Astrocyte of the cerebellum (primary cell): ENCODE data around the gene COLEC11.
"Not testable (repeated sequence)": the region's sequence is repeated elsewhere in the genome, so short reads cannot be mapped to it uniquely, and the experiment has no call there.

ENCODE experiments used
- DNase-seq: peaks from one replicate; pipeline ENCODE4 v3.0.0-alpha.2; 2011; ENCODE audit warnings: low read depth
- H3K4me3 ChIP-seq: 2 replicates; pipeline ENCODE4 v1.5.1; 2011; ENCODE audit warnings: mild to moderate bottlenecking, low read depth, low read length, moderate library complexity
- in situ Hi-C: cut with HindIII; loops from 2 replicates; pipeline ENCODE4 v1.10.0; 2017; ENCODE audit warnings: low sequenced_read_pairs
- TF ChIP-seq, protein P1 (sequence below): IDR thresholded peaks from 2 replicates; pipeline ENCODE4 v1.5.1; 2012; ENCODE audit warnings: low read length, low read depth, moderate library complexity, mild to moderate bottlenecking; ENCODE audit errors: missing control alignments

Gene COLEC11

DNA sequence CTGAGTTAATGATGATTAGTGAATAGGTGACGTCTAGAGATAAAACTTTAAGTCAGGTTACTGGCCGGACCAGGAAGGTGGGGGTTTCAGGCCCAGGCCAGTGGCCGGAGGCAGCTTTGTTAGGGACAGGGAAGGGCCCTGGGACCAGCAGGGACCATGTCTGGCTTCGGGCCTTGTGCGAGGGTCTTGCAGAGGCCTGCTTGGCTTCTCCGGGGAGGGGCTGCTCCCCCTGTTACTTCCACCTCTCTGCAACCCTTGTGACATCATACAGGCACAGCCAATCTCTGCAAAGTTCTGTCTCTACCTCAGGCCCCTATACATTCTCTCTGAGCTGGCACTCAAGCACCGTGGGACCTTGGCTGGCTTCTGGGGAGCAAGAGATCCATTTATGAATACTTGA lies 63.0 kb downstream of the COLEC11 start, which contains the start of gene ALLC:
Gene ALLC, plus strand, starts transcription at position 320 of the 400 bp plus-strand sequence. CDS start 12,958 bp downstream, outside the sequence.
- TF ChIP-seq, protein P1, sequence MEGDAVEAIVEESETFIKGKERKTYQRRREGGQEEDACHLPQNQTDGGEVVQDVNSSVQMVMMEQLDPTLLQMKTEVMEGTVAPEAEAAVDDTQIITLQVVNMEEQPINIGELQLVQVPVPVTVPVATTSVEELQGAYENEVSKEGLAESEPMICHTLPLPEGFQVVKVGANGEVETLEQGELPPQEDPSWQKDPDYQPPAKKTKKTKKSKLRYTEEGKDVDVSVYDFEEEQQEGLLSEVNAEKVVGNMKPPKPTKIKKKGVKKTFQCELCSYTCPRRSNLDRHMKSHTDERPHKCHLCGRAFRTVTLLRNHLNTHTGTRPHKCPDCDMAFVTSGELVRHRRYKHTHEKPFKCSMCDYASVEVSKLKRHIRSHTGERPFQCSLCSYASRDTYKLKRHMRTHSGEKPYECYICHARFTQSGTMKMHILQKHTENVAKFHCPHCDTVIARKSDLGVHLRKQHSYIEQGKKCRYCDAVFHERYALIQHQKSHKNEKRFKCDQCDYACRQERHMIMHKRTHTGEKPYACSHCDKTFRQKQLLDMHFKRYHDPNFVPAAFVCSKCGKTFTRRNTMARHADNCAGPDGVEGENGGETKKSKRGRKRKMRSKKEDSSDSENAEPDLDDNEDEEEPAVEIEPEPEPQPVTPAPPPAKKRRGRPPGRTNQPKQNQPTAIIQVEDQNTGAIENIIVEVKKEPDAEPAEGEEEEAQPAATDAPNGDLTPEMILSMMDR, result no peak
- no peak for DNase-seq
- in situ Hi-C loops, result no loop called here
- no peak within 1 kb of the TSS for H3K4me3 ChIP-seq

DNA sequence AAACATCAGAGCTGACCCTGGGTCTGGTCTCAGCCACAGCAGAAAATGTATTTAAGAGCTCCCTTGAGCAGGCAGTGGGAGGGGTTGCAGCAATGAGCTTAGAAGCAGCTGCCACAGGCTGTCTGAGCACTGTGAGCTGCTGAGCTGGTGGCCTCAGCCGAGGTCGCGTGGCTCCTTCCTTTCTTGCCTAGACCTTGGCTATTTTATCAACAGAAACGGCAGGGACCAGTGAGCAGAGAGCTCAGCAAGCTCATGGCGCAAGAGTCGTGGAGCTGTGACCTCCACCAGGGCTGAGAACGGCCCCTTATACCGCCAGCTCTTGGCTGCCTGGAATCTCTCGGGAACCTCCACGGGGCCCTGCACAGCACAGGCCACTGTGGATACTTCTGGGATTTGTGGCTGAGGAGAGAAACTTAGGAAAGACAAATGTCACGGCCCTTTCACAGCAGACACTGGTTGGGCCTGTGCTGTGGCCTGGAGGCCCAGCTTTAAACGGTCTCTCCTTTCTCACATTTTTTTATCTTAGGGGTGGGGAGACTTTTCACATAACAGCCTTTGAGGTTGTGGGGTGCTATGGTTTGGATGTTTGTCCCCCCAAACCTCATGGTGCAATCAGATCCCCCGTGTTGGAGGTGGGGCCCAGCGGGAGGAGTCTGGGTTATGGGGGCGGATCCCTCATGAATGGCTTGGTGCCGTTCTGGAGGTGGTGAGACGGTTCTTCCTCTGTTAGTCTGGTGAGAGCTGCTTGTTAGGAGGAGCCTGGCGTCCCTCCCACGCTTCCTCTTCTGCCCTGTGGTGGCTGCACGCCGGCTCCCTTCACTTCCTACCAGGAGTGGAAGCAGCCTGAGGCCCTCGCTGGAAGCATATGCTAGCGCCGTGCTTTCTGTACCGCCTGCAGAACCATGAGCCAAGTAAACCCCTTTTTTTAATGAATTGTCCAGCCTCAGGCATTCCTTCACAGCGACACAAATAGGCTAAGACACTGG lies 64.8 kb downstream of the COLEC11 start:
- no peak overlapping the region for H3K4me3 ChIP-seq
- in situ Hi-C loops, result no loop called here
- no peak for DNase-seq
- TF ChIP-seq, protein P1, result no peak

DNA sequence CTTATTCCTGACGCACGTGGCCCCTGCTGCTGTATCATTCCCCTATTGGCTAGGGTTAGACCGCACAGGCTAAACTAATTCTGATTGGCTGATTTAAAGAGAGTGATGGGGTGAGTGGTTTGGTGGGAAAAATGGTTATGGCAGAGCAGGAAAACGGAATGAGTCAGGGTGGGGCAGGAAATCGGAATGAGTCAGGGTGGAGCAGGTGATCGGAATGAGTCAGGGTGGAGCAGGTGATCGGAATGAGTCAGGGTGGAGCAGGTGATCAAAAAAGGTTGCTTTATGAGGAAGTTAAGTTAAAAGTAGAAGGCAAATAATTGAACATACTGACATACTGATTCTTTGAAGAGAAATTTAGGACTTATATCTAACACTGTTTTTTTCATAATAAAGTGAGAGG lies 65.7 kb downstream of the COLEC11 start:
- DNase-seq, in situ Hi-C loops, H3K4me3 ChIP-seq: not testable (repeated sequence)

DNA sequence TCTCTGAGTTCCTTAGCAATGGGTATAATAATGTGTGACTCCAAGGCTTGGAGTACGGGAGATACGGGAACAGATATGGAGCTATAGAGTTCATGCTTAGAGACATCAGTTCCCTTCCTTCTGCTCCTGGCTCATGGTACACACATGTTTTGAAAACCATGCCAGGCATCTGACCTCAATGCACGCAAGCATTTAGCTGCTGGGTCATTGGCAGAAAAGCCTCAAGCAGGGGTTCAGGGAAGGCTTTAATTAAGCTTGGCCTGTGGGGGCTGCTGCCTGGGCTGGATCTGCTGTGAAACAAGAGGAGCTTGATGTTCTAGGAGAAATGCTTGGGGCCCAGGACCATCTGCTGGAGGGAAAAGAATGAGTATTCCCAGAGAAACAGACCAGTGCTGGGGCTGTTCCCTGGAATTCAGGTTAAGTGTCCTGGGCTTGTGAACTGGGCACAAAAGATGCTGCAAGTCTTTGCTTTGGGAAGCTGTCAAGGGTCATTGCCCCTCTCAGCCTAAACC lies 66.3 kb downstream of the COLEC11 start:
- no peak for DNase-seq
- TF ChIP-seq, protein P1, result no peak
- H3K4me3 ChIP-seq, result no peak overlapping the region
- in situ Hi-C loops, result no loop called here

DNA sequence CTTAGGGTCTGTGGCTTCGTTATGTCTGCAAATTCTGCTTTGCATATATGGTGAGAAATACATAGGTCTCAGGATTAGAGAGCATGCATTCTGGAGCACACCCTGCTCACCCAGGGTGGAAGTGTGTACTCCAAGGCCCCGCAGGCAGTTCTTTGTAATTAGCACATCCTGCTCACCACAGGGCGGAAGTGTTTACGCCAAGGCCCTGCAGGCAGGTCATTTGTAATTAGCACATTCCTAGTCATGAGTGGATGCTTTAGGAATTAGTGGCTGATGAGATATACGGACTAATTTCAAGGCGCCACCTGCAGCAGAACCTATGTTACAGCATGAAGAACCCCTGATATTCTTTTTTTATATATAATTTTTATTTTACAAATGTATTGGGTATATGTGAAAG lies 67.3 kb downstream of the COLEC11 start:
- TF ChIP-seq, protein P1, result no peak
- no peak for DNase-seq
- H3K4me3 ChIP-seq, result no peak overlapping the region
- in situ Hi-C loops, result no loop called here

DNA sequence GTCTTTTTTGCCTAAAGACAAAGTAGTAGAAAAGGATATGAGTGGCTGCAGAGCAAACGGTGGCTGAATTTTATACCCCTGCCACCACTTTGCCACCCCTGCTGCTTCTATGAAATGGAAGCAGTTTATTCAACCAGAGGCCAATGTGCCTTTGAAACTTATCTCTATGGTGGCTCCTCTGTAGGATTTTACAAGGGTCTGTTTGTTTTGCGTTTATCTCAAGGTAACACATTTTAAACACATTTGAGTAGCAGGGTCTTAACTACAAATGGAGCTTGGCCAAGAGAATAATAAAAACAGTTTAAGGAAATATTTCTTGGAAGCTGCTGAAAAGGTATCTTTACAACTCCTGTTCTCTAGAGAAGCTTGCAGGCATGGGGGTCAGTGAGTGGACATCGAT lies 69.2 kb downstream of the COLEC11 start:
- TF ChIP-seq, protein P1, result no peak
- in situ Hi-C loops, result no loop called here
- no peak for DNase-seq

DNA sequence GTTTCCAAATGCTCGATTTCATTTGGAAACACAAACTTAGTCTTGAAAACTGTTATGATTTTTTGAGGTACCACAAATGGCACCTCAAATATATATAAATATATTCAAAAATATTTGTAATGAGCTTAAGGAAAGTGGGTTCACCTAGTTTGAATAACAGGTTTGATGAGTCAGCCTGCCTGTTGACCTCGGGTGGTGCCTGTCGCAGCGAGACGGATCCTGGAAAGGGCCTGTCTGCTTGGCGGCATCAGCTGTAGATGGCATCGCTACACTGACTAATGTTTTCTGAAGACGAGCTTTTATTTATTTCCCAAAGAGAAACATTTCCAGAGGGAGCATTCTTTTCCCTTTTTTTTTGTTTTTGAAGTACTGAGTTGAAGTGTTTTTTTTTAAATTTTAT lies 70.0 kb downstream of the COLEC11 start:
- TF ChIP-seq, protein P1, result no peak
- in situ Hi-C loops, result no loop called here
- DNase-seq, result no peak
- no peak overlapping the region for H3K4me3 ChIP-seq

More for the DNA sequence above, 69.2 kb downstream of the COLEC11 start:
- H3K4me3 ChIP-seq, result no peak overlapping the region
